Gastrocnemius medialis (tissue), 4 donors: ENCODE measurements around the gene PHC2. TPM values are rescaled to one million over a fixed set of nuclear protein-coding genes. Genes with fewer than 3 reads are reported as not detected.

ENCODE experiments used
- ATAC-seq, 2 donors: fragments of 150-250 bp; one replicate each; pipeline ENCODE4 v1.9.1; 2016
- DNase-seq, 2 donors: peaks; one replicate each; pipeline ENCODE4 v3.0.0-alpha.2; 2019
- H3K27ac ChIP-seq, 4 donors: fragments of 200-600 bp; sonication (generic); 1 replicate in 1 of 4; 2 replicates in 3 of 4; pipeline ENCODE4 v1.5.1; 2016 to 2018; ENCODE audit warnings: mild to moderate bottlenecking in 2 of 4, moderate library complexity in 1 of 4
- H3K27me3 ChIP-seq, 3 donors: fragments of 200-600 bp; sonication (generic) in 2 of 3; 1 replicate in 1 of 3; 2 replicates in 2 of 3; pipeline versions ENCODE4 v1.5.1 to v1.6.0; 2016 to 2019; ENCODE audit warnings: mild to moderate bottlenecking in 1 of 3, moderate library complexity in 1 of 3
- H3K36me3 ChIP-seq, 2 donors: fragments of 200-600 bp; sonication (generic) in 1 of 2; one replicate each; pipeline ENCODE4 v1.5.1; 2017 to 2018
- H3K4me1 ChIP-seq, 2 donors: fragments of 200-600 bp; sonication (generic) in 1 of 2; one replicate each; pipeline ENCODE4 v1.5.1; 2016 to 2017; ENCODE audit warnings: mild to moderate bottlenecking in 2 of 2
- H3K4me3 ChIP-seq, 4 donors: fragments of 200-600 bp; sonication (generic) in 3 of 4; 1 replicate in 1 of 4; 2 replicates in 3 of 4; pipeline ENCODE4 v1.5.1; 2016 to 2019; ENCODE audit warnings: mild to moderate bottlenecking in 2 of 4
- H3K9me3 ChIP-seq, 3 donors: fragments of 200-600 bp; sonication (generic) in 2 of 3; 1 replicate in 1 of 3; 2 replicates in 2 of 3; pipeline ENCODE4 v1.5.1; 2016 to 2019
- CTCF ChIP-seq, 5 experiments: fragments of 450-650 bp in 3 of 5; fragments of 200-600 bp in 2 of 5; sonication (generic) in 2 of 5; IDR thresholded peaks in 4 of 5; conservative IDR thresholded peaks in 1 of 5; 1 replicate in 4 of 5; 2 replicates in 1 of 5; pipeline ENCODE4 v1.5.1; 2016 to 2019; ENCODE audit warnings: antibody characterized with exemption in 5 of 5, mild to moderate bottlenecking in 3 of 5, moderate library complexity in 3 of 5
- POLR2A ChIP-seq, 2 donors: fragments of 450-650 bp; IDR thresholded peaks; one replicate each; pipeline ENCODE4 v1.6.1; 2017; ENCODE audit warnings: antibody characterized with exemption in 2 of 2, mild to moderate bottlenecking in 2 of 2, moderate library complexity in 2 of 2
- in situ Hi-C, 4 donors: fragments of 200-750 bp; cut with MboI; loops; one replicate each; pipeline versions ENCODE4 v1.15.0 to v1.8.0; 2017; ENCODE audit warnings: low sequenced_read_pairs in 4 of 4
- intact Hi-C: fragments of 100-400 bp; cut with DNase I; formaldehyde crosslinking; loops from one replicate; pipeline ENCODE4 v1.15.1; 2023; ENCODE audit warnings: low total_unique reads
- total RNA-seq, 4 donors: library from RNA; depleted of rRNA; stranded (reverse); fragments of >200 nt; gene quantifications; one replicate each; pipeline versions ENCODE4 v1.1.0 to v1.2.3, GENCODE V29; 2016

The PHC2 gene
- total RNA-seq, 4 donors from 2014 or later: 318 to 516 (median 364) TPM

GRCh38 chr1:33442141-33442540, 11.2 kb upstream of the PHC2 start:
- Histone ChIP-seq H3K27me3 (no peaks in the 10 kb centered on the region), H3K4me1 (peaks cover 12 to 14% of the 10 kb centered on the region in 2 donors), H3K36me3 (no peaks in the 10 kb centered on the region), H3K9me3 (no peaks in the 10 kb centered on the region), H3K27ac (no peak overlapping the region), H3K4me3 (no peak overlapping the region)
- in situ Hi-C loops: no loop called here
- TF ChIP-seq POLR2A (IDR thresholded peaks at IDR 0.05) (no peak), CTCF (IDR thresholded peaks at IDR 0.05 in 4 of 5, conservative IDR thresholded peaks at IDR 0.05 in 1 of 5) (no peak)
- intact Hi-C loops: no loop called here
- DNase-seq (no peak), ATAC-seq (no peak)

DNA sequence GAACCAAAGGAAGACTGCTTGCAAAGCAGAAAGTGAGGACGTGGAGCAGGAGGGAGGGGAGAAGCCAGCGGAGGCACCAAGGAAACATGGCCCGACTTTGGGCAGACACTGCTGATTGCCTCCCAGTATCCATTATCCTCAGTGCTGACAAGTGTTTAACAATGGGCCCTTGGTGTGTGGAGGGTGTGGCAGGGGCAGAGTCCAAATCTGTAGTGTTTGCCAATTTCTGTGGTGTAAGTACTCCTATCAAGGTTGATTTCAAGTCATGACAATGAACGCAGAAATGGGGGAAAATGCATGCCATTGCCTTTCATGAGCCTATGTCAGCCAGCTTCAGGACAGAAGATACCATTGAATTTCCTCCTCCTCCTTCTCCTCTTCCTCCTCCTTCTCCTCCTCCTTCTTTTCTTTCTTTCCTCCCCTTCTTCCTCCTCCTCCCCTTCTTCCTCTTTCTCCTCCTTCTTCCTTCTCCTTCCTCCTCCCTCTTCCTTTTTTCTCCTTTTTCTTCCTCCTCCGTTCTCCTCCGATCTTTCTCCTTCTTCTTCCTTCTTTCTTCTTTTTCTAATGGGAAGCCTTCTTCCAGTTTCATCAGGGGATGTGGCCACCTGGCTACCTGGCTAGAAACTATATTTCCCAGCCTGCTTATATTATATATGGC, 10.3 kb upstream of the PHC2 start:
- in situ Hi-C loops (no loop called here), intact Hi-C loops (no loop called here)
- ATAC-seq (no peak), DNase-seq (no peak)
- no peaks in the 10 kb centered on the region for H3K9me3 ChIP-seq
- H3K36me3 ChIP-seq: no peaks in the 10 kb centered on the region
- no peak overlapping the region for H3K4me3 ChIP-seq
- H3K27ac ChIP-seq: no peak overlapping the region
- TF ChIP-seq CTCF (IDR thresholded peaks at IDR 0.05 in 4 of 5, conservative IDR thresholded peaks at IDR 0.05 in 1 of 5): no peak
- TF ChIP-seq POLR2A (IDR thresholded peaks at IDR 0.05): no peak
- no peaks in the 10 kb centered on the region for H3K27me3 ChIP-seq
- H3K4me1 ChIP-seq: peaks cover 12 to 14% of the 10 kb centered on the region in 2 donors

DNA sequence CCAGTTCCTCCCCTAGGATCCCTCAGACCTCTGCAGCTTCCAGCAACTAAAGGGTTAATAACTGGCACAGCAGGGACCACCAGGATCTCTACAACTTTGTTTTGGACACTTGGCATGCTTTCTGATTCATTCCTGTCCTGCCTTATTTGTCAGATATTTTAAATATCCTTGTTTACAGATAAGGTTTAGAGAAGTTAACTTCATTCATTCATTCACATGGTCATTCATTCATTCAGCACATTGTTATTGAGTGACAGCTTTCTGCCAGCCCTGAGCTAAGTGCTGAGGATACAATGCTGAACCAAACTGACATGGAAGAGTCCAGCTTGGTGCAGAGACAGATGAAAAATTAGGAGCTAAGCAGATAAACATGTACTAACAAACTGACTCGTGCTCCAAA, 8.8 kb upstream of the PHC2 start:
- no peaks in the 10 kb centered on the region for H3K36me3 ChIP-seq
- H3K4me1 ChIP-seq: peaks cover 13 to 16% of the 10 kb centered on the region in 2 donors
- H3K9me3 ChIP-seq: no peaks in the 10 kb centered on the region
- no peak overlapping the region for H3K4me3 ChIP-seq
- H3K27ac ChIP-seq: no peak overlapping the region
- no peaks in the 10 kb centered on the region for H3K27me3 ChIP-seq
- DNase-seq (no peak), ATAC-seq (no peak)
- TF ChIP-seq CTCF (IDR thresholded peaks at IDR 0.05 in 4 of 5, conservative IDR thresholded peaks at IDR 0.05 in 1 of 5) (no peak), POLR2A (IDR thresholded peaks at IDR 0.05) (no peak)
- in situ Hi-C loops (no loop called here), intact Hi-C loops (no loop called here)

DNA sequence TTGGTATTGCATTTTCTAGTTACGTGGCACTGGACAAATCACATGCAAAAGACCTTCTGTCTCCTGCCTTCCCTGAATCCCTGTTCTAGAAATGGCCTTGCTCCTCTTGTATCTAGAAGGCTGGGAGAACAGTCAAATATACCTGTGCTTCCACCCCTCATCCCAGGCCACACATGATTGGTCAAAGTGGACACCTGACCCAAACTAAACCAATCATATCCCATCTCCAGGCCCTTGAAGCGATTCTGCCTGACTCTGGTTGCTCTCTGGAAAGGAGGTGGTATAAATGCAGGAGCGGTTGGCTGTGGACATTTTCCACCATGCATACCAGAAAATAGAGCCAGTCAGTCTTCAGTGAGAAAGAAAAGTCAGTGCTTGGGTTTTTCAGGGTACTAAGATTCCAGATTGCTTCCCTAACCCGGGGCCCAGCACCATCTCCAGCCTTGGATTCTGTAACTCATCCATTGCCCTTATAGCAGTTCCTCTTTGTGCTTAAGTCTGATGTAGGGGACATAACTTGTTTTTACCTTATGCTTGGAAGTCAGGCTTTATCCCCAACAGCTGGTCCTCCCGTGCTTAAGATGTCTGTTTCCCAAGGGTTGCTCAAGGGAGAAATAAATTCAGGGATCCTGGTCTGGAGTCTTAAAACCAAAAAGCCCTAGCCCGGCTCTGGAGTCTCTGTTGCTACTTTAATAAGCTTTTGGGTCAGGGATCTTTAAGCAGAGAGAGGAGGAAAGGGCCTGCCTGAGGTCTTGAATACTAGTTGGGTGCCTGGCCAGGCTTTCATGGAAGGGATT, 7.7 kb upstream of the PHC2 start:
- TF ChIP-seq CTCF (IDR thresholded peaks at IDR 0.05 in 4 of 5, conservative IDR thresholded peaks at IDR 0.05 in 1 of 5) (no peak), POLR2A (IDR thresholded peaks at IDR 0.05) (no peak)
- in situ Hi-C loops: no loop called here
- H3K9me3 ChIP-seq: no peaks in the 10 kb centered on the region

More for the DNA sequence above, 7.7 kb upstream of the PHC2 start:
- no peaks in the 10 kb centered on the region for H3K36me3 ChIP-seq
- peaks cover 2 to 8% of the 10 kb centered on the region in 2 donors for H3K4me1 ChIP-seq
- no peak for ATAC-seq
- intact Hi-C loops: no loop called here
- no peak overlapping the region for H3K27ac ChIP-seq
- DNase-seq: no peak
- H3K27me3 ChIP-seq: no peaks in the 10 kb centered on the region
- H3K4me3 ChIP-seq: no peak overlapping the region
